ENCODE data around the gene RAB13. TPM values are rescaled to one million over a fixed set of nuclear protein-coding genes. Genes with fewer than 3 reads are reported as not detected.

Gene RAB13
- total and polyA plus RNA-seq, 12 donors, result 42.9 to 114 (median 58.1) TPM

DNA sequence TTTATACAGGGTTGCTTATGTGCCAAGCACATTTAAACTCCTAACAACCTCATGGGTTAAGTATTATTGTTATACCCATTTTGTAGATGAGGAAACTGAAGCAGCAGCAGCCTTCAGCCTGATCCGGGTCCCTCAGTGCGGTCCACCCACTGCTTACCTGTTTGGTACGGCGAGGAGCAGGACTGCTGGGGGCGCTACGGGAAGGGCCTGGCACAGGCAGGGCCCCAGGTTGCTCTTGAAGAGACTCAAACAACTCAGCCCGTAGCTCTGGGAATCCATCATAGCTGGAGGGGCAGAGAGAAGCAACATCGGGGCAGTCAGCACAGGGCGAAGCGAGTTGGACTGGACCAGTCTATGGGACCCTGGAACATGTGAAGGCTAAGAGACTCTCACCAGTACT lies 48.8 kb downstream of the RAB13 start:
- TF ChIP-seq, protein P1, sequence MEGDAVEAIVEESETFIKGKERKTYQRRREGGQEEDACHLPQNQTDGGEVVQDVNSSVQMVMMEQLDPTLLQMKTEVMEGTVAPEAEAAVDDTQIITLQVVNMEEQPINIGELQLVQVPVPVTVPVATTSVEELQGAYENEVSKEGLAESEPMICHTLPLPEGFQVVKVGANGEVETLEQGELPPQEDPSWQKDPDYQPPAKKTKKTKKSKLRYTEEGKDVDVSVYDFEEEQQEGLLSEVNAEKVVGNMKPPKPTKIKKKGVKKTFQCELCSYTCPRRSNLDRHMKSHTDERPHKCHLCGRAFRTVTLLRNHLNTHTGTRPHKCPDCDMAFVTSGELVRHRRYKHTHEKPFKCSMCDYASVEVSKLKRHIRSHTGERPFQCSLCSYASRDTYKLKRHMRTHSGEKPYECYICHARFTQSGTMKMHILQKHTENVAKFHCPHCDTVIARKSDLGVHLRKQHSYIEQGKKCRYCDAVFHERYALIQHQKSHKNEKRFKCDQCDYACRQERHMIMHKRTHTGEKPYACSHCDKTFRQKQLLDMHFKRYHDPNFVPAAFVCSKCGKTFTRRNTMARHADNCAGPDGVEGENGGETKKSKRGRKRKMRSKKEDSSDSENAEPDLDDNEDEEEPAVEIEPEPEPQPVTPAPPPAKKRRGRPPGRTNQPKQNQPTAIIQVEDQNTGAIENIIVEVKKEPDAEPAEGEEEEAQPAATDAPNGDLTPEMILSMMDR (IDR thresholded peaks at IDR 0.05), result no peak
- H3K27me3 ChIP-seq, result no peaks in the 10 kb centered on the region
- H3K36me3 ChIP-seq, result peaks cover 0 to 100% (median 73%) of the 10 kb centered on the region in 9 donors
- DNase-seq (no peak), ATAC-seq (no peak)
- no peak overlapping the region for H3K27ac ChIP-seq
- intact Hi-C loops (cut with DNase I), result loop anchor here in 1 of 10 donors (10.0 kb wide), 1 partner anchor 123 kb away; no protein-coding TSS in a partner anchor
- no peak overlapping the region for H3K4me3 ChIP-seq
- 96 to 97% methylated on average over 10 of the region's 10 CpGs for WGBS, 2 donors
- peaks cover 0 to 2% (median 0%) of the 10 kb centered on the region in 9 donors for H3K4me1 ChIP-seq
- H3K9me3 ChIP-seq, result no peaks in the 10 kb centered on the region

DNA sequence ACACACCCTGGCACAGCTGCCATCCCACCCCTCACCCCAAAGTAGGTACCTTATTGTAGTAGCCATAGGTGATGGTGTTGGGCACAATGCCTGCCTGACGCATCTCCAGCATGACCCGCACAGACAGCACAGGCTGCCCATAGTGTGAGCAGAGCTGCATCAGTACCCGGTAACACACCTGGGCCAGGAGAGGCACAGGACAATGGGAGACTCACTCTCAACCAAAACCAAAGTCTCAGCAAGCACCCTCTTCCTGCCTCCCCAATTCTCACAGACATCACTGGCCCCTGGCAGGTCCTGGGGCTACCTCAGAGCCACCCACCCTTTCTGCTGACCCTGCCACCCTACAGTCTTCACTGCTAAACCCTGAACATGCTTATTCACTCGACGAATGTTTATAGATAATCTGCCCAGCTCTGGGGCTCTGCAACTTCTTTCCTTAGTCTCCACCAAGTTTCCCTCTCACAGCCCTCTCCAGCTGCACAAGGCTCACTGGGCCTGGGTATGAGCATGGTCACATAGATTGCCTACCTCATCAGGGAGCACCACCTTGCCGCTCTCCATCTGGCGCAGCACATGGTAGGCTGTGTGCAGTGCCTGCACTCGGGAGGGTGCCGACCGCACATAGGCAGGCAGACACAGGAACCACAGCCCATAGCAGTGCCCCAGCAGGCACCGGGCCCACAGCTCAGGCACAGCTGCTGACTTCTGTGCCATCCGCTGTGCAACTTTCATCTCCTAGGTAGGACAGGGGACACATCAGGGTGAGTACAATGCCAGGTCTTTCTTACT lies 49.9 kb downstream of the RAB13 start:
- TF ChIP-seq, protein P1 (IDR thresholded peaks at IDR 0.05), result no peak
- H3K27me3 ChIP-seq, result no peaks in the 10 kb centered on the region
- no peaks in the 10 kb centered on the region for H3K4me1 ChIP-seq
- 94 to 96% methylated on average over 12 of the region's 12 CpGs for WGBS, 2 donors
- no peaks in the 10 kb centered on the region for H3K9me3 ChIP-seq
- intact Hi-C loops (cut with DNase I), result loop anchor here in 1 of 10 donors (10.0 kb wide), 1 partner anchor 121 kb away; no protein-coding TSS in a partner anchor
- DNase-seq (no peak), ATAC-seq (no peak)
- H3K27ac ChIP-seq, result no peak overlapping the region
- no peak overlapping the region for H3K4me3 ChIP-seq
- peaks cover 0 to 100% (median 71%) of the 10 kb centered on the region in 9 donors for H3K36me3 ChIP-seq

DNA sequence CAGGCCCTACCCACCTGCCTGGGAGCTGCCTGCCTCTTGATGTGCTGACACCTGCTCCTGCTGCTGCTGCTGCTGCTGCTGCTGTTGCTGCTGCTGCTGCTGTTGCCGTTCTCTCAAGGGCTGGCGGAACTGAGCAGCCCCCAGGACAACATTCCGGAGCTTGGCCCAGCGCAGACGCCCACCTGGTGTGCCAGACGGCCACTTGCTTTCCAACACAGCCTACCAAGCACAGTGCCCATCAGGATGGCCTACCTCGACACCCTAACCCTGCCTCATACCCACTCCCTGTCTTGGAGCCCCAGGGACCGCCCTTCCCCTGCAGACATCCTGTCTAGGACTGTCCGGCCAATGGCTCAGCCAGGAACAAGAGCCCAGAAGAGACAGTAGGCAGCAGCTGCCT lies 51.4 kb downstream of the RAB13 start:
- Histone ChIP-seq H3K27ac (no peak overlapping the region), H3K4me3 (no peak overlapping the region), H3K27me3 (no peaks in the 10 kb centered on the region), H3K9me3 (no peaks in the 10 kb centered on the region), H3K36me3 (peaks cover 0 to 100% (median 75%) of the 10 kb centered on the region in 9 donors), H3K4me1 (no peaks in the 10 kb centered on the region)
- no peak for ATAC-seq
- no peak for DNase-seq
- TF ChIP-seq, protein P1 (IDR thresholded peaks at IDR 0.05), result no peak
- WGBS, 2 donors, result 92 to 93% methylated on average over 9 of the region's 9 CpGs
- intact Hi-C loops (cut with DNase I), result loop anchor here in 1 of 10 donors (10.0 kb wide), 1 partner anchor 120 kb away; no protein-coding TSS in a partner anchor

DNA sequence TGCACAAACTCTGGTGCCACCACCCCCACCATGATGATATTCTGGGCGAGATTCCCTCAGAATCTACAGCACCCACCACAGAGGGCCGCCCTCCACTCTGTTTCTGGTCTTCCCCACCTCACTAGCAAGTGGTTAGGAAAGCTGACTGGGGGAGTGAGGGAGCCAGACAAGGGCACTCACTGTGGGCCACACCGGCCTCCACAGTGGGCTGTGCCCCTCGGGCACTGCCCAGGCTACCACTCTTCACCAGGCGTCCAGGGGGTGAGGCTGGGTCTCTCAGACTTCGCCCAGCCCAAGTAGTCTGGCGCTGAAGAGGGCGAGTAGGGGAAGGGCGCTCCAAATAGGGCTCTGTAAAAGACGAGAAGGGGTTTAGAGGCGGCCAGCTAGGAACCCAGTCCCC lies 52.2 kb downstream of the RAB13 start:
- Histone ChIP-seq H3K36me3 (peaks cover 0 to 100% (median 69%) of the 10 kb centered on the region in 9 donors), H3K9me3 (no peaks in the 10 kb centered on the region), H3K27me3 (no peaks in the 10 kb centered on the region), H3K4me3 (no peak overlapping the region), H3K27ac (no peak overlapping the region), H3K4me1 (peaks cover 0 to 4% (median 0%) of the 10 kb centered on the region in 9 donors)
- DNase-seq (no peak), ATAC-seq (no peak)
- TF ChIP-seq, protein P1 (IDR thresholded peaks at IDR 0.05), result no peak
- WGBS, 2 donors, result 95 to 96% methylated on average over 11 of the region's 11 CpGs
- intact Hi-C loops (cut with DNase I), result loop anchor here in 1 of 10 donors (10.0 kb wide), 1 partner anchor 119 kb away; no protein-coding TSS in a partner anchor

All from heart right ventricle (tissue), 16 donors.